HG02938 (cell line): ENCODE data around the gene PRDM7.
A peak's percentile ranks its signal among the peaks of the same experiment; 100 is the strongest.
"Not testable (repeated sequence)": the region's sequence is repeated elsewhere in the genome, so short reads cannot be mapped to it uniquely, and the experiment has no call there.

Experiments used
- ATAC-seq: cut with Tn5 transposase; IDR thresholded peaks from one replicate; pipeline ENCODE4 v1.9.1; 2021; ENCODE audit warnings: mild to moderate bottlenecking, moderate library complexity; ENCODE audit not compliant: unreplicated experiment

The PRDM7 gene

DNA sequence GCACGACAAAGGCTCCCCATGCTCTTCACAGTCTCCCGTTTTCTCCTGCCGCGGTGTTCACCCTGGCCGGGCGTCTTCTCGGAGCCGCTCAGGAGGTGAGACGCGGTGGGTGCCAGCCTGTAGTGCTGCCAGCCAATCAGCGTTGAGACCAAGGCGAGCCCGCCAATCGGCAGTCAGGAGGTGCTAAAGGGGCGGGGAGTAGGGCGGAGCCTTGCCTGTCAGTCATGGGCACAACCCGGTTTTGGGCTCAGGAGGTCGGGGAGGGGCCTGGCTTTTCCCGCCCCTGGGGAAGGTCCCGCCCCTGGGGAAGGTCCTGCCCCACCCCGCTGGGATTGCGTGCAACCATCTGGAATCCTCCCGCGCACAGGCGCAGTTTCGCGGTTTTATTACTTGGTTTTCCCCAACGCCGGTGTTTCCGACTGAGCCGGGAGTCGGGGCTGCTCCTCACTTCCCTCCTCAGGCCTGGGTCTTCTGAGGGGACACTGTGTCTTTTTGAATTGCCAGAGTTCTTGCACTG is at the start of gene PRDM7:
TSS of gene PRDM7 (minus strand) at position 92 of the 517 bp plus-strand sequence. CDS start 1,421 bp downstream, outside the sequence.
- ATAC-seq = peak; percentile 91

DNA sequence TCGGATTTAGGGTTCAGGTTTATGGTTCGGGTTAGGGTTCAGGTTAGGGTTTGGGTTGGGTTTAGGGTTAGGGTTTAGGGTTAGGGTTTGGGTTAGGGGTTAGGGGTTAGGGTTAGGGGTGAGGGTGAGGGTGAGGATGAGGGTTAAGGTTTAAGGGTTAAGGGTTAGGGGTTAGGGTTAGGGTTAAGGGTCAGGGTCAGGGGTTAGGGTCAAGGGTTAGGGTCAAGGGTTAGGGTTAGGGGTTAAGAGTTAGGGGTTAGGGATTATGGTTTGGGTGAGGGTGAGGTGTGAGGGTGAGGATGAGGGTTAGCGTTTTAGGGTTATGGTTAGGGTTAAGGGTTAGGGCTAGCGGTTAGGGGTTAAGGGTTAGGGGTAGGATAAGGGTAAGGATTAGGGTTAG is 44.7 kb upstream of the PRDM7 start:
- ATAC-seq = not testable (repeated sequence)

- ATAC-seq = not testable (repeated sequence)
Measured at GRCh38 chr16:90107617-90108016, 30.5 kb upstream of the PRDM7 start.

DNA sequence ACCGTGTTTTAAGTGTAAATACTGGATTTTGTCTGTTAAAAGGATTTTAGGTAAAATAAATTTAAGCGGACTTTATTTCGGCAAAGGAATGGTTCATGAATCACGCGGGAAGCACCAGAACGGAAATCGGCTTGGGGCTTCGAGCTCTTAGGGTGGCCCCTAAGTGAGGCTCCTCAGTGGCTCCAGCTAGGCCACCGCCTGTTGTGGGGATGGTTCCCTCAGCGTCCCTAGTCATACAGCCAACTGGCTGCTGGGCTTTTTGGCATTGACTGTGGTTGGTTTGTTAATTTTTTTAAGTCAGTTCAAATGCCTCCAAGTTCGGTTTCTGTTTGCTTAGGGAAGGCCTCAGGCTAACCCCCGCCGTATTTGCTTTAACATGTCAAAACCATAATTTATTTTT is 29.9 kb upstream of the PRDM7 start:
- not testable (repeated sequence) for ATAC-seq

DNA sequence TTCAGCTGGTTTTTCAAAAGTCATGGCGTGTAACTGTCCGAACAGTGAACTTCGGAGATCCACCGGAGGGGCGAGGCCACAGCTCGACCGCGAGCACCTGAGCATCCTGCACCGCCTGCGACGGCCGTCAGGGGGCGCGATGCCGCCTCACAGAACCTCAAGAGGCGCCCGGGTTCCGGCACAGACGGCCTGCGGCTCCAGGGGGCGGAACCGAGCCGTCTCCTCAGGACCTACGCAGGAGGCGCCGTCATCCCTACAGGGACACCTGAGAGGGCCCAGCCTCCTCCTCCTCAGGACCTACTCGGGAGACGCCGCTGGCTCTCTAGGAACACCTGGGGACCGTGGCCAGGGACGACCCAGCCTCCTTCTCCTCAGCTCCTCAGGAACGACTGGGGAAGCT is 29.1 kb upstream of the PRDM7 start:
- peak; percentile 86 for ATAC-seq

- ATAC-seq = not testable (repeated sequence)
Measured at GRCh38 chr16:90104725-90105124, 27.6 kb upstream of the PRDM7 start.

GRCh38 chr16:90102086-90102884 is 25.2 kb upstream of the PRDM7 start:
- not testable (repeated sequence) for ATAC-seq

DNA sequence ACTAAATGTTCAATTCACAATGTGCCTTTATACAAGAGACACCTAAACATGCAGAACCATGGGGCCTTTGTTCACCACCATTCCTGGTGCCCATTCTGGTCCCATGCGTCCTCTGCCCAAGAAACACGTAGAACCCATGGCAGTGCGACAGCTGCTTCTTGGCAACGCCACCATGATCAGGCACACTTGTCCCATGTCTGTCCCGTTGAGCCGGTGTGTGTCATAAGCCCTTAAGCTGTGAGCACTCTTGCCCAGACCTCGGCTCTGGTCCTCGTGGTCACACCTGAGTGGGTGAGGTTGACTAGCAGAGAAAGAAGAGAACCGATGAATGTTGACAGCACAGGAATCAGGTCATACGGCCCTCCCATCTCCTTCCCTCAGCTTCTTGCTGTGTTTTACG is 24.2 kb upstream of the PRDM7 start:
- ATAC-seq = not testable (repeated sequence)

- ATAC-seq = not testable (repeated sequence)
Measured at GRCh38 chr16:90100790-90101189, 23.7 kb upstream of the PRDM7 start.

DNA sequence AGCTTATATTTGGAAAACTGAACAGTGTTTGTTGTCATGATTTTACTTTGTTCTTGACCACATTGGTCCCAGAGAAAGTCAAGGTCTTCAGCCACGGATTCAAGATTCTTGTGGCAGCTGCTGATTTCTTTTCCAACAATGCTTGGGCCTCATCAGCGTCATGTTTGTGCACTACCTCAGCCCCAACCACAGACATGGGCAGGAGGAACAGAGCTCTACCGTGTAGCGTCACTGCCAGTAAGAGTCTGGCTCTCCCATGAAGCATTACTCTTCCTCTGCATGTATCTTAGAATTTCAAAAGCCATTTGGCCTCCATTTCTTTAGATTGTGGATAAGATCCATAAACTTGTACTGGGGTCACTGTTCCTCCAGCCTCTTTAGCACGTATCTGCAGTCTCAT is 23.1 kb upstream of the PRDM7 start:
- not testable (repeated sequence) for ATAC-seq

DNA sequence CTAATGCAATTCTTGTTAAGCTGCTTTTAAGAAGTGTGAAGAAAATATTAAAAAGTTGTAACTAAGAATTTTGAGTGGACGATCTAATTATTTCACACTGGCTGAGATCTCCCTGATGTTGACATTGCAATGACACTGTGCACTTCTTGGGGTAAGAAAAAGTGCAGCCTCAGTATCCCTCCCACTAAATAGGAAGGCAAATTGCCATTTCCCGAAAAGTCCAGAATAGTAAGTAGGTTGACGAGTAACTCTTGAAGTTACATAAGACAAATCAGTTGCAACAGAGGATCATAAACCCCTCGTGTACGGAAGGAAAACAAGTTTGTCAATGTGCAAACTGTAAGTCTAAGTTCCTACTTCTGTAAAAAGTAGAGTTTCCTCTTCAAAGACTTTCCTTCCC is 21.8 kb upstream of the PRDM7 start:
- ATAC-seq = not testable (repeated sequence)

DNA sequence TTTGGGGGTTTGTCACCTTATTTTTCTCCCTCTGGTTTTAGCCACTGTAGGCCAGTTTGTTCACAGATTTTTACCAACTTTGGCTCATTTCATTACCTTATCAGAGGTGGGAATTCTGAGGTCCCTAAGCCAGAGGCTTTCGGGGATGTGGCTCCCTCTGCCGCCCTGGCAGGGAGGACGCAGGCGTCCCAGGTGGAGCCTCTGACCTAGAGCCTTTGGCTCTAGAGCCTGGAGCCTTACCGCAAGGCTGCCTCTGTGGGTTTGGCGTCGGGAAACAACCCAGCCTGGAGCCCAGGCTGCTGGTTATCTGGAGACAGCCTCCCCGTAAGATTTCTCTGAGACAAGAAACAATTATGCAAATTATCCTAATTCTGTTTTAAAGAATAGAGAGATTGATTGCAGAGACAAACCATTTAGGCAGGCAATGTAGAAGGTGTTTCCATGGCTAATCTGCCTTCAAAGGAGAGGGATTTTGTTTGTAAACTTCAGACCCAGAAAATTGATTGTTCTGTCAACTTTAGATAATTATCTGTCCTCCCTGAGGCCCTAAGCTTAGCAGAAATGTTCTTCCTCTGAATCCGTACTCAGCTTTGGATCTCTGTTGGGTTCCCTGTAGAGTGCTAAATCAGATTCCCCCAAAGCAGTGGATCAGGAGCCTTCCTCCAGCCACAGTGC is 20.0 kb upstream of the PRDM7 start:
- ATAC-seq = not testable (repeated sequence)

DNA sequence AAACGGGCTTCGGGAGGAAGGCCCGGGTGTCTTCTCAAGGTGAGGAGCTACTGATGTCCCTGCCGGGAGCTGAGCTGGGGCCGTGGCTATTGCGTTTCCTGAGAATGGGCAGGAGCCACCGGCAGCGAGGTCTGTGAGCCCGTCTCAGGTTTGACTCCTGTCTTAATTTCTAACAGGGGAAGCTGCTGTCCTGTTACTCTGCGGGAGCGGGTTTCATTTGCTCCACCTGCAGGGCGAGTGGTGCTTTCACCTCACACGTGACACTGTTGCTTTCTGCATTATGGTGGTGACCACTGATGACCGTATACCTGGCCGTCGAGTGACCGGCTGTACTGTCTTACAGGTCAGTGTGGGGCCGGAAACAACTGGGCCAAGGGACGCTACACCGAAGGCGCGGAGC is 17.7 kb upstream of the PRDM7 start:
- not testable (repeated sequence) for ATAC-seq

GRCh38 chr16:90094296-90094695 is 17.2 kb upstream of the PRDM7 start:
- not testable (repeated sequence) for ATAC-seq

- ATAC-seq = not testable (repeated sequence)
Measured at GRCh38 chr16:90093799-90094198, 16.7 kb upstream of the PRDM7 start.

- not testable (repeated sequence) for ATAC-seq
Measured at GRCh38 chr16:90092781-90093180, 15.7 kb upstream of the PRDM7 start.

DNA sequence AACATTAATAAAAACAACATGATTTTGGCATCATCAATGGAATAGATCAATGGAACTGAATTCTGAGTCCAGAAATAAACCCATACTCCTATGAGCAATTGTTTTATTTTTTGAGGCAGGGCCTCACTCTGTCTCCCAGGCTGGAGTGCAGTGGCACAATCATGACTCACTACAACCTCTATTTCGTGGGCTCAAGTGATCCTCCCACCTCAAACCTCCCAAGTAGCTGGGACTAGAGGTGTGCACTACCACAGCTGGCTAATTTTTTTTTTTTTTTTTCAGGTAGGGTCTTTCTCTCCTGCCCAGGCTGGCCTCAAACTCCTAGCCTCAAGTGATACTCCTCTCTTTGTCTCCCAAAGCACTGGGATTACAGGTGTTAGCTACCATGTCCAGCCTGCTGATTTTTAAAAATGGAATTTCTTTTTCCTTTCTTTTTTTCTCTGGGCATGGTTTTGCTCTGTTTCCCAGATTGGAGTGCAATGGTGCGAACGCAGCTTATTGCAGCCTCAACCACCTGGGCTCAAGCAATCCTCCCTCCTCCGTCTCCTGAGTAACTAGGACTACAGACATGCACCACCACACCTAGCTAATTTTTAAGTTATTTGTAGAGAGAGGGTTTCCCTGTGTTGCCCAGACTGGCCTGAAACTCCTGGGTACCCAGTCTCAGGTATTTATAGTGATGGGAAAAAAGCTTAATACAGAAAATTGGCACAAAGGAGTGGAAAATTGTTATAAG is 7.3 kb upstream of the PRDM7 start:
- no peak for ATAC-seq

- no peak for ATAC-seq
Measured at GRCh38 chr16:90083139-90083538, 6.0 kb upstream of the PRDM7 start.

- no peak for ATAC-seq
Measured at GRCh38 chr16:90081606-90081970, 4.5 kb upstream of the PRDM7 start.

DNA sequence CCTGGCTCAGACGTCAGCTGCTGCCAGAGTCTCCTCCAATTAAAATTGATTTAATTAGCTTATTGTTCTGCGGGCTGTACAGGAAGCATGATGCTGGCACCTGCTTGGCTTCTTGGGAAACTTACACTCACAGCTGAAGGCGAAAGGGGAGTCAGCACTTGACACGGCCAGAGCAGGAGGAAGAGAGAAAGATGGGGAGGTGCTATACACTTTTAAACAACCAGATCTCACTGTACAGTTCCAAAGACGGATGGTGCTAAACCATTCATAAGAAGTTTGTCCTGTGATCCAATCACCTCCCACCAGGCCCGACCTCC is 1.4 kb upstream of the PRDM7 start:
- ATAC-seq = no peak

- ATAC-seq = peak; percentile 48
Measured at GRCh38 chr16:90077757-90078578, 837 bp upstream of the PRDM7 start.
